K562 treated with DMSO at 1 percent for 48 hours (cell line): ENCODE results near the gene SNCAIP. TPM values are rescaled to one million over a fixed set of nuclear protein-coding genes. Genes with fewer than 3 reads are reported as not detected.

Experiments used
- total RNA-seq: library from RNA; unstranded; fragments of 300-600 nt; gene quantifications from 2 replicates; pipeline ENCODE4 v1.2.3, GENCODE V29; 2022; ENCODE audit warnings: low replicate concordance; ENCODE audit errors: extremely low read depth

SNCAIP gene
- not detected in 2 replicates for total RNA-seq

DNA sequence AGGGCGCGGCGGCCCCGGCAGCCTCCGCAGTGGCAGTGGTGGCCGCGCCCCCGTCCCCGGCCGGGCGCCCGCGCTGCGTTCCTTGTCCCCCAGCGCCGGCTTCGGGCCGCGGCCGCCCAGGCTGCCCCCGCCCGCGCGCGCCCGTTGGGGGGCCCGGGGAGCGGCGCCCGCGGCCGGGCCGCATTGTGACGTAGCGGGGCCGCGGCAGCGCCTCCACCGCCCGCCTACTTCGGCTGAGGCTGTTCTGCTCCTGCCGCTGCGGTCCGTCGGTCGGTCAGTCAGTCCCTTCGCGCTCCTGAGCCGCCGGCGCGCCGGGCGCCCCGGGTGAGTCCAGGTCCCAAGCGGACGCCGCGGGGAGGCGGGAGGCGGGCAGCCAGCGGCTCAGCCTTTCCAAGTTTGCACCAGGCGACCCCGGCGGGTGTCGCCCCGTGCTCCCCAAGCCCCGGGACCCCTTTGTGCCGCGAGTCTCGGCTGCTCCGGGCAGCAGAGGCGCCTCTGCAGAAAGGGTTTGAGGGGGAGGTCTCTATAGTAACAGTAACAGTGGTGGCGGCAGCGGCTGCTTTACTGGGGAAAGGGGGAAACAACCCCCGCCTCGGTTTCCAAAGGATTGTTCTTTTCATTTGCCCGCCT is at the start of gene SNCAIP:
SNCAIP (plus strand) TSS at position 277 of the 630 bp plus-strand sequence. CDS start 78,898 bp downstream, outside the sequence.

Other genes starting within 250 kb of the SNCAIP start
- not detected in 2 replicates for gene LOX, start 234.0 kb upstream of the SNCAIP start, total RNA-seq
- gene ZNF474, start 182.7 kb upstream of the SNCAIP start, total RNA-seq, result not detected in 2 replicates